ENCODE measurements around the gene TMEM191B.
"Not testable (repeated sequence)": the region's sequence is repeated elsewhere in the genome, so short reads cannot be mapped to it uniquely, and the experiment has no call there.

TMEM191B gene

DNA sequence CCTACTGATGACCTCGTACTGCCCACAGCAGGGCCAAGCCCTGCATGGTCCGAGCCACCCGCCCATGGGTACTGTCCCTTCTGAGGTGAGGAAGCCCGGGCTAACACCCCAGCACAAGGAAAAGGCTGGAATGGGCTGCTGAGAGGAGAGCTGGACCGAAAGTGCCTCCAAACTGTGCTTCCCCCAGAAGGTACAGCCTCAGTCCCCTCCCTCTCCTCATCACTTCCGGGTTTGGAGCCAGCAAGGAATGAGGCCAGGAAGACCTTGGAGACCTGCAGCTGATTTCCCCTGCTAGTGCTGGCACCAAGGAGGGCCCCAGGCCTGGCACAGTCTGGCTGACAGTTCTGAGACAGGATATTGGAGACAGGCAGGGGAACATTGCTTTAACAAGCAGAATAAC lies 31.3 kb downstream of the TMEM191B start:
- not testable (repeated sequence) for DNase-seq

DNA sequence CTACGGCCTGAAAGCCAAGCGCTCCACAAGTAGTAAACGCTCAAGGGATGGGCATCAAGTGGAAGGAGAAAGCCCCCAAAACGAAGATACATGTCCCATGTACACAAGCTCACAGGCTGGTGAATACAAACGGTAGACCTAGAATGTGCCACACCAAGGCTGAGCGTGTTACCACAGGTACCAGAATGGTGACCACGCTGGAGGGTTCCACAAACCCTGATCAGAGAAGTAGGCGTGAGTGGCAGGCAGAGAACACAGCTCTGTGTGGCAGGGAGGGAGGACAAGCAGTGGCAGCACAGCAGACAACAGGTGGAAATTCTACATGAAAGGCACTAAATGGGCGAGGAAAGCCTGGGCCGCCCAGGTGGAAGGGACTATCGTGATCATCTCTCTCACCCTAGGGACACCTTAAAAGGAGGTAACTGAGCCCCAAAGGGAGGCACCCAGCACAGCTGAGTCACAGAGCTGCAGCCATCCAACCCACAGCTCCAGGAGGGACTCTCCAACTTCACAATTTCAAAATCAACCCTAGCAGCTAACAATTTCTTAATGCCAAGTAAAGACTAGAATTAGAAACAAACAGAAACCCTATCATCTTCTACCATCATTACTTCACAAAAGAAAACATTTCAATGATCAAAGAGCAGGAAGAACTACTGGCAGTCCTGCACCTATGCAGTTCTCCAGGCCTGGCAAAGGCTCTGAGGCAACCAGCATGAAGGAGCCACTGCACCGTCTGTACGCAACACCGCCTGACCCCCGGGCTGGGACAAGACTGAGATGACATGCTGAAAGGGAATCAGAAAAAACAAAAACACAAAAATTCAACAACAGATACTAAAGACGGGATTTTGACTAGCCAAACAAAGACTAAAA lies 32.7 kb downstream of the TMEM191B start:
- DNase-seq: not testable (repeated sequence)

DNA sequence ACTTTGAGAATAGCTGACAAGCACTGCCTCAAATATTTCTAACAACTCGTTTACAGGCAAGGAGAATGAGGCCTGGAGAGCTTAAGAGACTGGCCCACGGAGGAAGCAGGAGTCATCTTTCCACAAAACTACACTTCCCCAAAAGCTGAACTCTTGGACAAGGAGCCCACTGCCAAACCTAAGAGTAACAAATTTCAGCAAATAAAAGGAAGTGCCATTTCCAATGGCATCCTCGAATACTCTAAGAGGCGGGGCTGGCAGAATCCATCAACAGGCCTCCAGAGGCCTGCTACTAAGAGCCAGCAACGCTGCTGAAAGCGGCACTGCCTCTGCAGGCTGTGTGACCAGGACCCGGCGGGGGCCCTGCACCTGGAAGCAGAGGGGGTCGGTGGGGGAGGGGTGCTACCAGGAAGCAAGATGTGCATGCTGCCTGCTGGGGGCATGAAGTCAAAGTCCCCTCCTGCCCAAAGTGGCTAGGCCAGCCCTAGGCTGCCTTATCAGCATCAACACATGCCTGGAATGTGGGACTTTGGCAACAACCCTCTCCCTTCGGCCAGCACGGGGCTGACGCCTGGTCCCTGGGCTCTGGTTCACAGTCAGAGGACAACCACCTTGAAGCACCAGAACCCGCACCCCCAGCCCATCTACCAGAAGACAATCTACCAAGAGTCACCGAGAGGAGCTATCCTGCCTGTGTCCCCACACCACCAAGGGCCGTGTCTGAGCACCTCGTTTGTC lies 43.1 kb downstream of the TMEM191B start:
- not testable (repeated sequence) for DNase-seq

GRCh38 chr22:18573483-18574164 lies 46.0 kb downstream of the TMEM191B start:
- DNase-seq: not testable (repeated sequence)

DNA sequence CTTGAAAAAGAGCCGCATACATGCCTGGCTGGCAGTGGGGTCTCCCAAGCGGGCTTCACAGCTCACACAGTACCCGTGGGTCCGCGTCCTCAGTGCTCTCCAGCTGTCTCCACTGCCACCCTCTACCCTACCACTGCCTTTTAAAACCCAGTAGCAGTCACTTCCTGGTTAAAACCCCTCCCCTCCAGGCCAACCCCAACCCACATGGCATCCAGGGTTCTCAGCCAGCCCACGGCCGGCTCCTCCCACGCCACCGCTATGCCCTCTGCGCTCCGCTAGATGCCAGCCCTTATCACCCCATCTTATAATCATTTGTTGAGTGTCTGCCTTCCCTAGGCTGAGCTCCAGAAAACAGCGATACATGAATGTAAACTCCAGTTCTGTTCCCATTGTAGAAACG lies 47.0 kb downstream of the TMEM191B start:
- not testable (repeated sequence) for DNase-seq

DNA sequence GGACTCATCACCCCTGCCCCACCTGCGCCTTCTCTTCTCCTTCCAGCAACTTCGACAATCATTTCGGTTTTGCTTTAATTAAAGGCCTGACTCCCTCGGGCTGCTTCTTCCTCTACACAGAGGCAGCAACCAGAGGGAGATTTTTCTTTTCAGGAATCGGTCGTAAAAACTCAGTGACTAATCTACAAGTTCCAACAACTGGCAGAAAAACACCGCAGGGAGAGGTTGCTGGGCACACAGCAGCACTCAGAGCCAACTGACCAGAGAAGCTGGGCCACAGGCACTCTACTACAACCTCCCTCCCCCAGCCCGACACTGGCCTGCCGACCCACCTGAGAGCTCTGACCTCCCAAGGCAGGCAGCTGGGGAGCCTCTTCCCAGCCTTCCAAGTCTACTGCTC lies 48.1 kb downstream of the TMEM191B start:
- DNase-seq: not testable (repeated sequence)

- not testable (repeated sequence) for DNase-seq
These were observed 49.7 kb downstream of the TMEM191B start for GRCh38 chr22:18577090-18577818.

DNA sequence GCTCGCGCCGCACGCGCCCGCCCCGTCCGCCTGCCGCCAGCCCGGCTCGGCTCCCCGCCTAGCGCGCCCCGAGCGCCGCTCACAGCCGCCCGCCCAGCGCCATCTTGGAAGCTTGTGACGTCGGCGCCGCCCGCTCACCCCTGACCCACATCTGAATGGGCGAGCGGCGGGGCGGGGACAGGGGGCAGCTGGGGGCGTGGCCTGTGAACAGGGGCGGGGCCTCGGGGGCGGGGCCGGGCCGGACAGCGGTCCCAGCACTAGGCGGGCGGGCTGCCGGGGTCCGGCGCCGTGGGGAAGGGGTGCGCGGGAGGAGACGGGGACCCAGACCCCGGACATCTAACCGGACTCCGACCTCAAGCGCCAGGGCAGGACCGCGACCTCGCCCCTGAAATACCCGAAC lies 50.2 kb downstream of the TMEM191B start:
- peak; percentile 44 for DNase-seq
